Hepatocyte (in vitro differentiated cells): ENCODE measurements around the gene MRPL53.

Source experiments
- CTCF ChIP-seq: fragments of 200-600 bp; sonication (generic); IDR thresholded peaks from 2 replicates; pipeline ENCODE4 v1.5.1; 2016; ENCODE audit warnings: antibody characterized with exemption, mild to moderate bottlenecking; ENCODE audit not compliant: poor library complexity
- EZH2 ChIP-seq: fragments of 200-600 bp; sonication (generic); IDR thresholded peaks from 2 replicates; pipeline ENCODE4 v1.6.1; 2016; ENCODE audit warnings: antibody characterized with exemption, mild to moderate bottlenecking, borderline replicate concordance

DNA sequence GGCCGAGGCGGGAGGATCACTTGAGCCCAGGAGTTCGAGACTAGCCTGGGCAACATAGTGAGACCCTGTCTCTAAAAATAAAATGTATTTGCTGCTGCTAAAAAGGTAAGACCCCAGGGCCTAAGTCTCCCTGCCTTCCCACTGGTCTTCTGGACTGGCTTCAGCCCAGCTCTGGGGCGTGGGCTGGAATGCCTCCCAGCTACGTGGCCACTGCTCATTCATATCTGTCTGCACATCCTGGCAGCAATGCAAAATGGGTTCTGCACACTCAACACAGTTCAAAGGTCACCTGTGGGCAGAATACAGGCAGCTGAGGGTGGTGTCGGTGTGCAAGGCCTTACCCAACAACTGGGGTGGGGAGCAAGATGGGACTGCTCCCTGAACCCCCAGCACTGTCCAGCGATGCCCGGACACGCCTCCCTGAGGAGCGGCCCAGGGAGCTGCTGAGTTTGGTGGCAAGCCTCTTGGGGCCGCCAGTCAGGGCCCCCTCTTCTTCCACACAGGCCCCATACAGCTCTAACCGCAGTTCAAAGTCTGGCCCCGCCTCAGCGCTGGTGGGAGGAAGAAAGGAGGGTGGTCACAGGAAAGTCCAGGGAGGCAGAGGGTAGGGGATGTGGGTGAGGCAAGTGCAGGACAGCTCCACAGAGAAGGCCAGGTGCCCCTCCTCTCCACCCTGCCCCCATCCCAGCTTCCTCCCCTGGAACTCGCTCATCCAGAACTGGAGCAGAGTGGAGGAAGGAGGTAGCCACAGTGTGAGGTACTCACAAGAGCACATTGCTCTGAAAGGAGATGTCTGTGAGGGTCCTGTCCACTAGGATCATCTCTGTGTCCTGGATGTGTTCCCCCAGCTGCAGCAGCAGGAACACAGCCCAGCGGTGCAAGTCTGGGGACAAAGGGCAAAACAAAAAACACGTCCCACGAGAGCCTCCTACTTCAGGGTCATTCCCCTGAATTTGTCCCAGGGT, 42.7 kb downstream of the MRPL53 start:
- TF ChIP-seq CTCF (no peak), EZH2 (no peak)
